Measurements from ENCODE around the gene DNTTIP2.

Gene DNTTIP2

DNA sequence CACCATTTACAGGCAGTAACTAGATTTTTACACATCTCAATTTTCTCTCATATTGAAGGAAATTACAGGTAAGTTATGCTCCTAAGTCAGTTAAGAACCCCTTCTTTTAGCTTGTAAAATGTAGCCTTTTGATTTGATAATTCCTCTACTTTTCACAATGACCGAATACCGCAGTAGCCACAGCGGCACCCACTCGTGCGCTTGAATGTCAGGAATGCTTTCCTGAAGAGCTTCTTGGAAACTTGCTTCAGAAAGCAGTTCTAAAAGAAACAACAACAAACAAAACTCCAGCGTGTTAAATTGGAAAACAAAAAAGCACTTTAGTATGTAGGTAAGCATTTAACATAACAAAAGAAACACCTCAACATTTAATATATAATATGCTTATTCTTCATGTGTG is 9.9 kb upstream of the DNTTIP2 start:
- TF ChIP-seq, protein P1, sequence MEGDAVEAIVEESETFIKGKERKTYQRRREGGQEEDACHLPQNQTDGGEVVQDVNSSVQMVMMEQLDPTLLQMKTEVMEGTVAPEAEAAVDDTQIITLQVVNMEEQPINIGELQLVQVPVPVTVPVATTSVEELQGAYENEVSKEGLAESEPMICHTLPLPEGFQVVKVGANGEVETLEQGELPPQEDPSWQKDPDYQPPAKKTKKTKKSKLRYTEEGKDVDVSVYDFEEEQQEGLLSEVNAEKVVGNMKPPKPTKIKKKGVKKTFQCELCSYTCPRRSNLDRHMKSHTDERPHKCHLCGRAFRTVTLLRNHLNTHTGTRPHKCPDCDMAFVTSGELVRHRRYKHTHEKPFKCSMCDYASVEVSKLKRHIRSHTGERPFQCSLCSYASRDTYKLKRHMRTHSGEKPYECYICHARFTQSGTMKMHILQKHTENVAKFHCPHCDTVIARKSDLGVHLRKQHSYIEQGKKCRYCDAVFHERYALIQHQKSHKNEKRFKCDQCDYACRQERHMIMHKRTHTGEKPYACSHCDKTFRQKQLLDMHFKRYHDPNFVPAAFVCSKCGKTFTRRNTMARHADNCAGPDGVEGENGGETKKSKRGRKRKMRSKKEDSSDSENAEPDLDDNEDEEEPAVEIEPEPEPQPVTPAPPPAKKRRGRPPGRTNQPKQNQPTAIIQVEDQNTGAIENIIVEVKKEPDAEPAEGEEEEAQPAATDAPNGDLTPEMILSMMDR (IDR thresholded peaks at IDR 0.05): no peak

DNA sequence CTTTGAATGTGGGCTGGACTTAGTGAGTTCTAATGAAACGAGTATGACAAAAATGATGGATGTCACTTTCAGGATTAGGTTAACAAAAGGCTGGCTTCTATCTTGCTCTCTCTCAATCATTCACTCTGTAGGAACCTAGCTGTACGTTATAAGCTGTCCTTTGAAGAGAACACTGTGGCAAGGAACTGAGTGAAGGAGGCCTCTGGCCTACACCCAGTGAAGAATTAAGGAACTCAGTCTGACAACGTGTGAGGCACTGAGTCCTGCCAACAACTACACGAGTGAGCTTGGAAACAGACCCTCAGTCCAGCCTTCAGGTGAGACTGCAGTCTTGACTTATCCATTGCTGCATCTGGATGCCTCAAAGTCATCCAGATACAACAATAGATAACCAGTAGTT is 3.3 kb upstream of the DNTTIP2 start:
- TF ChIP-seq, protein P1 (IDR thresholded peaks at IDR 0.05): no peak

DNA sequence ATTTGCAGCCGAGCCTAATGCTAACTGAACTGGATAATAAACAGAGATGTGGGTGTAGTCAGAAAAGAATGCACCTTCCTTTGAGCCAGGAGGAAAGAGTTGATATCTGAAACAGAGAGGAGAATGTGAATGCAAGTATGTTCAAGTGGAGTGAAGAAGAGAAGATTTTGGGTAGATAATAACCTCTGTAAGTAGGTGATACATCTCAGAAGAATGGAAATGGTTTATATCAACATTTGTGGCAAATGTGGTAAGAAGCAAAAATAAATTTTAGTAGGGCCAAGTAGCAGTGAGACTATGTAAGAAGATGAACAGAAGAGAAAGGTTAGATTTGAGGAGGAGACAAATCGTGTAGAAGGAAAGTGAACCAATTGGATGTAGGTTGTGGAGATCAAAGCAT is 1.7 kb upstream of the DNTTIP2 start:
- TF ChIP-seq, protein P1 (IDR thresholded peaks at IDR 0.05): no peak

DNA sequence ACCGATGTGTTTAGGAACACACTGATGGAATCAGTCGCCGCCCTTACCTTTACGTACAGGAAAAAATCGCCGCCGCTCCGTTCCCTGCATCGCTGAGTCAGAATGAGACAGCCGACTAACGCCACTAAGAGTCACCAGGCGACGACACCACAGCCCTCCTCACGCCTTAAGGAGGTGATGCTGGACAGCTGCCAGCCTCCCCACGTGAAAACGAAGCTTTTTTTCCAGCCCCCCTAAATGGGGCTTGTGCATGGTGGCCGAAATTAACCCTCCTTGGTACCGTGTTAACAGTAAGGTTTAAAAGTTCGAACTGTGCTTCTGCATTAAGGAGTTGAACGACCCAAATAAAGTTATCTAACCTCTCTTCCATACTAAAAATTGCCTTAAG is 511 bp downstream of the DNTTIP2 start:
- TF ChIP-seq, protein P1 (IDR thresholded peaks at IDR 0.05): no peak

DNA sequence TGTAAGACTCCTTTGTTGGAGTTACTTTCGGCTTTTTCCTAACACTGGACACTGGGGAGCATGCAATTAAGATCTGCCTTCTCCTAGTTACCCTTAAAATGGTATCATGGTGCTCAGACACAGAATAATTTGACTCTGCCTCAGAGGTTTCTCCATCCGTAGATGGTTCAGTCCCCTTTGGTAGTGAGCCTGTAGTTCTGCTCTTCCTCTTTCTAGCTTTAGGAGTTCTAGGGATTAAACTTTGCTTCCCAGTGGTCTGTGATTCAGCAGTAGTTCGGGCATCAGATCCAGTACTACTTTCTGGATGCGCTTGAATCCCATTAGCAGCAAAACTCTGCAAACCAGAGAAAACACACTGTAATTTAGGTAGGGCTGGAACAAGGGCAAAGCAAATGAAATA is 1.5 kb downstream of the DNTTIP2 start:
- TF ChIP-seq, protein P1 (IDR thresholded peaks at IDR 0.05): no peak

DNA sequence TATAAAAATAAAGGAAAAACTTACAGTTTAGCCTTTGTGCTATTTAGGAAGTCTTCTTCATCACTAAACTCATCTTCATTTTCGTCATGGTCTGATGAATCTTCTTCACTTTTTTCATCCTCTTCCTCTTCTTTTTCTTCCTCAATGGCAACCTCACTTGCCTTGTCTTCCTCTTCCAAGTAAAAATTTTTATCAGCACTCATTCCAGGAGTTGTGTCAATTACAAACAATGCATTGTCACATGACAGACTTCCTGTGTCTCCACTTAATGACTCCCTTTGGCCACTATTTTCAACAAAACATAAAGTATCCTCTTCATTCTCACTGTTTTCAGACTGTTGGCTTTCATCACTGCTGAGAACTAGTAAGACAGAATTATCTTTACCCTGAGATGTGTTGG is 2.8 kb downstream of the DNTTIP2 start:
- TF ChIP-seq, protein P1 (IDR thresholded peaks at IDR 0.05): no peak

DNA sequence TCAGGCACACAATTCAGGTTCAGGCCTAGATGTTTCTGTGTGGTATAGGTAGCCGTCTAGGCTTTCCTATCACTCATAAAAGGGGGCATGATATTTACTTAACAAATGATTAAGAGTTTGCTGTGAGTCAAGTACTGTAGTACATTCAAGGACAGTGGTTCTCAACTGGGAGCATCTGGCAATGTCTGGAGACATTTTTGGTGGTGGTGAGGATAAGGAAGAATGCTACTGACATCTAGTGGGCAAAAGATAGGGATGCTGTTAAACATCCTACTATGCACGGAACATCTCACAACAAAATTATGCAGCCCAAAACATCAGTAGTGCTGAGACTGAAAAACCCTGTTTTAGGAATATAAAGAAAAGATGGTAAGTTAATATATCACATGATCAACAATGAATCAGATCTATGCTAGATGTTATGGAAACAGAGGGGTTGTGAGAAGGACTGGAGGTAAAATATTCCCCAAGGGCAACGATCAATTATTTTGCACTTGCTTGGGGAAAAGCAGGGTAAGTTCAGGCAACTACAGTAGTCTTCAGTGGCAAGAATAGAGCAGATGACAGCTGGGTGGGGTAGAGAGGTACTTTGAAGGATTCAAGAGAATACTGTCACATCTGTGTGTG is 4.9 kb downstream of the DNTTIP2 start:
- TF ChIP-seq, protein P1 (IDR thresholded peaks at IDR 0.05): peak; percentile 64

DNA sequence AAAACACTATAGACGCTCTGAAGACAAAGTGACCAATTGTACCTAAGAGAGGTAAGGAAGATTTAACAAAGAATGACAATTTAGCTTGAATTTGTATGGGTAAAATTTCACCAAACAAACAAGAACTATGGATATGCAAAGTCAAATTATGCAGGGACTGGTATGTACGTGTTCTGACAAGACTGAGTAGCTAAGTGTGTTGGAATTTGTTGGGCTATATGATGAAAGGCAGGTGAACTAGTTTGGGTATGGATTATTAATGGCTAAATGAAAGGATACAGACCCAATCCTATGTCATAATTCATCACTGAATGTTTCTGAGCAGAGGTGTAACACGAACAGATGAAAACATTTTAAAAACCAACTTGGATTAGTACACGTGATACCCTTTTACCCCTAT is 7.6 kb downstream of the DNTTIP2 start:
- TF ChIP-seq, protein P1 (IDR thresholded peaks at IDR 0.05): no peak
